ENCODE measurements around the gene MTRF1. TPM values are rescaled to one million over a fixed set of nuclear protein-coding genes. Genes with fewer than 3 reads are reported as not detected.

The MTRF1 gene
- total RNA-seq: 10 to 100 TPM; 10.8 to 22.2 TPM

DNA sequence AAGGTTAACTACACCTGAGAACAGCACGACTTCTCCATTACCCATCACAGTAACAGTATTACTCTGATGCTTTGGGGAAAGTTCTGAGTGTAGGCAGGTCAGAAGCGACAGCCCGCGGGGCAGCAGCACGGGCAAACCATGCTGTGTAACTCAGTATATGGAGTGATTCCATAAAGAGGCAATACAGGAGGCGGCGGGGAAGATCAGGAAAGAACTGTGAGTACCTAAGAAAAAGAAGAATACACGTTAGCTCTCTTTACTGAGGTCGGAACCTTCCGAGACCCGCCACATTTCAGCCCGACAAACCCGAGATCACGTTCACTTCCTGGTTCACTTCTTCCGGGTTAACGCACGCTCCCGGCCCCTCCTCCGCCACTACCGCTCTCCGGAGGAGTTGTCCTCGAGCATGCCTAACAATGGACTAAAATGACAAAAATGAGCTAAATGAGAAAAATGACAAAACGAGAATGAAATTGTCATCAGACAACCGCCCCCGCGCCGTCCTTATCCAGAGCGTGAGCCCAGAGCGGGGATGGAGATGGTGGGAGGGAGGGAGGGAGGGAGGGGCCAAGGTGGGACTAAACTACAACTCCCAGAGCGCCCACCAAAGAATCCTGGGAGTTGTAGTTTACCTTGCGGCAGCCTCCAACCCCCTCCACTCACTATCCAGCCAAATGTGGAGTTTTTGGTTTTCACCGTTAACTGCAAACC, at the start of gene MTRF1:
MTRF1 (minus strand) TSS at position 316 of the 711 bp plus-strand sequence. CDS start 2,669 bp downstream, outside the sequence.
- Histone ChIP-seq H3K27me3 (replicated peaks; ENCODE audit: insufficient read depth) (no peaks in the 10 kb centered on the region), H3K9me3 (no peaks in the 10 kb centered on the region), H3K4me1 (replicated peaks) (no peaks in the 10 kb centered on the region), H3K36me3 (no peaks in the 10 kb centered on the region), H3K27ac (peak within 1 kb of the TSS; percentile 84 to 86), H3K4me3 (peak within 1 kb of the TSS; percentile 56 to 58)
- TF ChIP-seq POLR2AphosphoS5 (IDR thresholded peaks at IDR 0.05) (peak; percentile 74), POLR2A (IDR thresholded peaks at IDR 0.05) (no peak)
- under 1% methylated on average over 32 of the region's 32 CpGs for WGBS
- intact Hi-C loops (cut with DNase I): loop anchor here (10.0 kb wide), 1 partner anchor 69 kb away; the partner anchor contains the start of gene KBTBD7
- peak; percentile 76 for DNase-seq (ENCODE audit: low spot score)

DNA sequence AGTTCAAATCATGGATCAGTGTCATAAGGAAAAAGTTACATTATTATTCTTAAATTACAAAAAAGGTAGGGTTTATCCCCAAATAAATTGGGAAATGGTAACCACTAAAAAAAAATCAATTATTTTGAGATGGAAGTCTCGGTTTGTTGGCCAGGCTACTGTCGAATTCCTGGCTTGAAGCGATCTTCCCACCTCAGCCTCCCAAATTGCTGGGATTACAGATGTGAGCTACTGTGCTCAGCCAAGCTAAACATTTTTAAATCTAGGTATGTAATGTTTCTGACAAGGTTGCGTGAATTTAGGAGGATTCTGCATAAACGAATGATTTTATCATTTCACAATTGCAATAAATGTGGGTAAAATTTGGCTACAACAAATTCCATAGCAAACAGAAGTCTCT, 49.7 kb upstream of the MTRF1 start:
- Histone ChIP-seq H3K27ac (no peak overlapping the region), H3K4me1 (replicated peaks) (no peaks in the 10 kb centered on the region), H3K9me3 (no peaks in the 10 kb centered on the region), H3K36me3 (no peaks in the 10 kb centered on the region), H3K27me3 (replicated peaks; ENCODE audit: insufficient read depth) (no peaks in the 10 kb centered on the region), H3K4me3 (peak overlapping the region; percentile 70 to 76)
- no peak for DNase-seq (ENCODE audit: low spot score)
- TF ChIP-seq POLR2AphosphoS5 (IDR thresholded peaks at IDR 0.05) (no peak), POLR2A (IDR thresholded peaks at IDR 0.05) (no peak)
- TF ChIP-seq, protein P1, sequence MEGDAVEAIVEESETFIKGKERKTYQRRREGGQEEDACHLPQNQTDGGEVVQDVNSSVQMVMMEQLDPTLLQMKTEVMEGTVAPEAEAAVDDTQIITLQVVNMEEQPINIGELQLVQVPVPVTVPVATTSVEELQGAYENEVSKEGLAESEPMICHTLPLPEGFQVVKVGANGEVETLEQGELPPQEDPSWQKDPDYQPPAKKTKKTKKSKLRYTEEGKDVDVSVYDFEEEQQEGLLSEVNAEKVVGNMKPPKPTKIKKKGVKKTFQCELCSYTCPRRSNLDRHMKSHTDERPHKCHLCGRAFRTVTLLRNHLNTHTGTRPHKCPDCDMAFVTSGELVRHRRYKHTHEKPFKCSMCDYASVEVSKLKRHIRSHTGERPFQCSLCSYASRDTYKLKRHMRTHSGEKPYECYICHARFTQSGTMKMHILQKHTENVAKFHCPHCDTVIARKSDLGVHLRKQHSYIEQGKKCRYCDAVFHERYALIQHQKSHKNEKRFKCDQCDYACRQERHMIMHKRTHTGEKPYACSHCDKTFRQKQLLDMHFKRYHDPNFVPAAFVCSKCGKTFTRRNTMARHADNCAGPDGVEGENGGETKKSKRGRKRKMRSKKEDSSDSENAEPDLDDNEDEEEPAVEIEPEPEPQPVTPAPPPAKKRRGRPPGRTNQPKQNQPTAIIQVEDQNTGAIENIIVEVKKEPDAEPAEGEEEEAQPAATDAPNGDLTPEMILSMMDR (IDR thresholded peaks at IDR 0.05): no peak
- WGBS: 22% methylated on average over 5 of the region's 5 CpGs
- intact Hi-C loops (cut with DNase I): loop anchor here (5.0 kb wide), 3 partner anchors 71 to 266 kb away; partner anchors contain the start of gene WBP4

DNA sequence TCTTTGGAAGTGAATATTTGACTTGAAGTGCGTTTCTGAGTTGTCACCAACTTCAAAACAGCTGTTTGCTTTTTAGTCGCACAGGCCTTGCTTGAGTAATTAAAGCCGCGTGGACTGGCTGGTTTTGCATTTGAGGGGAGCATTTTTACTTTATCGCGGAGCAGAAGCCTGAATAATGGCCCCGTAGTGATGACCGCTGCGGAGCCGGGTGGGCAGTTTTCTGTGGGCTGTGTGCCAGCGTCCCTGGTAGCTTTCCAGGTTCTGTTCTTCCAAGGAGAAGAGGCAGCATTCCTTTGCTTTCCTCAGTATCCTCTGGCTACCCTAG, 48.8 kb upstream of the MTRF1 start:
- H3K27me3 ChIP-seq (replicated peaks; ENCODE audit: insufficient read depth): no peaks in the 10 kb centered on the region
- H3K9me3 ChIP-seq: no peaks in the 10 kb centered on the region
- H3K4me1 ChIP-seq (replicated peaks): no peaks in the 10 kb centered on the region
- intact Hi-C loops (cut with DNase I): loop anchor here (5.0 kb wide), 3 partner anchors 70 to 265 kb away; partner anchors contain the start of gene WBP4
- WGBS: 0% methylated on average over 11 of the region's 11 CpGs
- H3K36me3 ChIP-seq: no peaks in the 10 kb centered on the region
- H3K27ac ChIP-seq: peak overlapping the region; percentile 93 to 97
- H3K4me3 ChIP-seq: peak overlapping the region; percentile 70 to 76
- TF ChIP-seq, protein P1 (IDR thresholded peaks at IDR 0.05): no peak
- TF ChIP-seq POLR2A (IDR thresholded peaks at IDR 0.05) (no peak), POLR2AphosphoS5 (IDR thresholded peaks at IDR 0.05) (no peak)
- DNase-seq (ENCODE audit: low spot score): peak; percentile 26

GRCh38 chr13:41311406-41312175, 48.2 kb upstream of the MTRF1 start:
- WGBS: under 1% methylated on average over 73 of the region's 73 CpGs
- H3K27me3 ChIP-seq (replicated peaks; ENCODE audit: insufficient read depth): no peaks in the 10 kb centered on the region
- peak overlapping the region; percentile 93 to 97 for H3K27ac ChIP-seq
- H3K9me3 ChIP-seq: no peaks in the 10 kb centered on the region
- intact Hi-C loops (cut with DNase I): loop anchor here (5.0 kb wide), 3 partner anchors 69 to 264 kb away; partner anchors contain the start of gene WBP4
- peak; percentile 22 for DNase-seq (ENCODE audit: low spot score)
- H3K4me1 ChIP-seq (replicated peaks): no peaks in the 10 kb centered on the region
- no peaks in the 10 kb centered on the region for H3K36me3 ChIP-seq
- TF ChIP-seq POLR2AphosphoS5 (IDR thresholded peaks at IDR 0.05): no peak
- peak; percentile 9 for TF ChIP-seq POLR2A (IDR thresholded peaks at IDR 0.05)
- peak overlapping the region; percentile 70 to 76 for H3K4me3 ChIP-seq

DNA sequence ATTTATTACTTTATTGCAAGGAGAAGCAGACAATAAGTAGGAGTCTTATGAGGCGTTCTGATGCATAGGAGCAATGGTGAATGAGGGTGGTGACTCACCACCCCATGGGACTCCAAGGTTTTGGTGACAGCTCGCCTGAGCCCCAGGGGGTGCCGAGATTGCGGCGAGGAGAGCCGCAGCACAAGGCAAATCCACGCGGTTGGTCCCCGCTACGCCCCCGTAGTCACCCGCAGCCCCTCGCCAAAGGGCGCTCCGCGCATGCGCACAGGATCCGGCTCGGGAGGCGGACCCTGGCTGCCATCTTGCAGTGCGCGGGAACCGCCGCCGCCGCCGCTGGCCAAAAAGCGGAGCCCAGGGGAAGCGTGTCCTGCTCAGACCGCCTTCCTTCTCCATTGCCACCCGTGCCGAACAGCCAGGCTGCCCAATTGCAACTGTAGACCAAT, 47.6 kb upstream of the MTRF1 start, which contains the start of gene NAA16:
NAA16 (plus strand) TSS at position 305 of the 443 bp plus-strand sequence. CDS start 262 bp downstream, outside the sequence.
- H3K27me3 ChIP-seq (replicated peaks; ENCODE audit: insufficient read depth): no peaks in the 10 kb centered on the region
- H3K4me3 ChIP-seq: peak within 1 kb of the TSS; percentile 70 to 76
- TF ChIP-seq POLR2A (IDR thresholded peaks at IDR 0.05) (peak; percentile 75), POLR2AphosphoS5 (IDR thresholded peaks at IDR 0.05) (peak; percentile 90)
- TF ChIP-seq, protein P1 (IDR thresholded peaks at IDR 0.05): peak in 2 of 4 experiments; percentile 25 to 38
- under 1% methylated on average over 32 of the region's 32 CpGs for WGBS
- peak within 1 kb of the TSS; percentile 93 to 97 for H3K27ac ChIP-seq
- intact Hi-C loops (cut with DNase I): loop anchor here (5.0 kb wide), 3 partner anchors 69 to 264 kb away; partner anchors contain the start of gene WBP4
- no peaks in the 10 kb centered on the region for H3K9me3 ChIP-seq
- peak; percentile 73 for DNase-seq (ENCODE audit: low spot score)
- H3K36me3 ChIP-seq: no peaks in the 10 kb centered on the region
- H3K4me1 ChIP-seq (replicated peaks): no peaks in the 10 kb centered on the region

Measured in prostate gland (tissue), 2 donors.